Measurements from ENCODE around the gene BCLAF3.

BCLAF3 gene

DNA sequence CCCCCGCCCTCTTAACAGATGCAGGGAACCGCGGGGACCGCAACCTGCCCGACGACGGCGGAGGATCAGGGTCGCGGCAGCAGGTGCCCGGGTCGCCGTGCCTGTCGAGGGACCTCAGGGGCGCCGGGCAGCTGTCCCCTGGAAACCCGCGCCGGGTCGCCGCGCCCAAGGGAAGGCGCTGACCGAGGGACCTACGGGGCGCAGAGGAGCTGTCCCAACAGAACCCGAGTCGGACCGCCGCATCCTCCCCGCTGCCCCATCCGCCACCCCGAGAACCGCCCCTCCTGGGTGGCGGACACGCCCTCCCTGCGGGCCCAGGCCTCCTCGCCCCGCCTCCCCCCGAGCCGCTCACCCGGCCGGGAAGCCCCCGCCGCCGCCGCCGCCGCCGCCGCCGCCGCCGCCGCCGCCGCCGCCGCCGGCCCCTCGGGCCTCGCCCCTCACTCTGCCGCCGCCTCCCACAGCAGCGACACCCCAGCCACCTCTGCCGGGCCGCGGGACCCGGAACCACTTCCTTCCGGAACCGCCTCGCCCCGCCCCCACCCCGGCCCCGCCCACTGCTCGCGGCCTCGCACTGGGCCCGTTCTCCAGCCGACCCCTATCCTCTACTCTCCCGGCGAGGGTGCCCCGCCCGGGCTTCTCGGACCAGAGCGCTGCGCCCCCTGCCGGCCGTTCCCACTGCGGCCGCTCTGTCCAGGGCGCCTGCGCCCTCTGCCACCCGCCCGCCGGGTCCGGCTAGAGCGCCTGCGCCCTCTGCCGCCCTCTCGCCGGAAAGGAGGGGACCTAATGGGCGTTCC, at the start of gene BCLAF3:
TSS of gene BCLAF3 (minus strand) at position 506 of the 794 bp plus-strand sequence. CDS start 20,797 bp downstream, outside the sequence.
- DNase-seq (ENCODE audit: low read depth in 3 of 3), result peak; percentile 67 to 85 (median 83)

DNA sequence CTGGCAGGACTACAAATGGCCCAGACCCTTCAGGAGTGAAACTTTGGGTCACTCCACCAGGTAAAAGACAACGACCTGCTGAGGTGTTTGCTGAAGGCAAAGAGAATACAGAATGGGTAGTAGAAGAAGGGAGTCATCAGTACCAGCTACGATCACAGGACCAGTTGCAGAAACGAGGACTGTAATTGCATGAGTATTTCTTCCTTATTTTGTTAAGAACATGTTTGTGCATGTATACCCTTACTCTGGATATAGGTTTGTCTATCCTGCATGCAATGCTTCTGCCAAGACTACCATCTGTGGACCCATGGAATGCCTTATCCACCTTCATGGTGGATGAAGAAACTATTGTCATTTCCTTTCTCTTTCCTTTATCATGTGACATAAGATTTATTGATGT, 48.1 kb upstream of the BCLAF3 start:
- DNase-seq (ENCODE audit: low read depth in 3 of 3), result no peak

- DNase-seq (ENCODE audit: low read depth in 3 of 3), result no peak
Observed at GRCh38 chrX:20037186-20037585, 46.3 kb upstream of the BCLAF3 start.

DNA sequence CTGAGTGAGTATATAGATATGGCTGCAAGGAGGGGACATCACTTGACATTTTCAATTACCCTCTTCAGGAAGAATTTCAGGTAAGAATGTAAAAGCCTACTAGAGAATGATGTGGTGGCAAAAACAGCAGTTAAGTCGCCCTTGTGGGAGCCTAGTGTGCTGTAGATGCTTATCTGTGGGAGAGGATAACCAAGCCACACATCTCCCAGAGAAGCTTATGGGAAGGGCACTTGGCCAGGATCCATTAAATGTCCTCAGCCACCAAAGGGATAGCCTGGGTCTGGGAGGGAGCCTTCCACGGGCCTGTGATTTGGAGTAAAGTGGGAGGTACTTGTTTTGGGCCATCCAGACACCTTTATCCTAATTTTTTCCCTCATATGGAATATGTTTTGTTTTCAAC, 41.3 kb upstream of the BCLAF3 start:
- no peak for DNase-seq (ENCODE audit: low read depth in 3 of 3)

- no peak for DNase-seq (ENCODE audit: low read depth in 3 of 3)
Observed at GRCh38 chrX:20029728-20030127, 38.9 kb upstream of the BCLAF3 start.

GRCh38 chrX:20028588-20028987, 37.7 kb upstream of the BCLAF3 start:
- DNase-seq (ENCODE audit: low read depth in 3 of 3), result no peak

GRCh38 chrX:20026278-20026677, 35.4 kb upstream of the BCLAF3 start:
- no peak for DNase-seq (ENCODE audit: low read depth in 3 of 3)

DNA sequence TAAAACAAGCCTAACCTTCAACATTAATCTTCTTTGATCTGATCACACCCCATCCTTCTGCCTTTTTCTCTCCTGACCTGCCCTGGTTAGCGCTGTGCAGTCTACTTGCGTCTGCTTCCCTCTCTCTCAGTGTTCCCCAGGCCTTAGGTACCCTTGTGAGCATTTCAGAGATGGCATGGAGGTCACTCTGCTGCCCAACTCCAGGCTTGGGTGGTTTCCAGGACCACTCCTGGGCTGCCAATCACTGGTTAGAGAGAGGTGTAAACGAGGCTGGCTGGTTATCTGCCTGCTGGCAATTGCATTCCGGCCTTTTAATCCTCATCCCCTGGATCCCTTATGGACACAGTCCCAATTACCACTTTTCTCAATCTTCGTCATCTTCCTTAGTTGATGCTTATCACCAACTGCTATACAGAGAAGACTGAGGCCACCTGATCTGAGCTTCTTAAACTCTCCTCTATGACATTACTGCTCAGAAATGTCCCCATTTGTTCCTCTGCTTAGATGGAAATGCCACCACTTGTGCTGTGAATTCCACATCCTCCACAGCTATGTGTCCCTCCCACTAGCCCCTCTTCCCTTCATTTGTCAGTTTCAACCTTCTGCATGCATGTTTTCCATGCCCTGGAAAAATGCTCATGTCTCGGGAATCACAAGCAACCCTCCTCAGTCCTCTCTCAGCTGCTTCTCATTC, 29.0 kb upstream of the BCLAF3 start:
- DNase-seq (ENCODE audit: low read depth in 3 of 3), result no peak

DNA sequence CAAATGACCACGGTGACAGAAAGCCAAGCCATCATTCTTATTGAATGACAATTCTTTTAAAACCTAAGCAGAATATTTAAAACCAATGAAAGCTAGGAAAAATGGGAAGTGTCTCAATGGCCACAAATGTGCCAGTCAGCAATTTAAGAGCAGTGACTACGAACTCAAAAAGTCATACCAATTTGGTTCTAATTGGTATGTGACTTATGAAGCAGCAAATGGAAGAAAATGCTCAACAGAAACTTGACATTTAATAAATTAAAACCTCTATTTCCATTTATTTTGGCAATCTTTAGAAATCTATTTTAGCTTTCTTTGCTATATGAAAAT, 25.7 kb upstream of the BCLAF3 start:
- no peak for DNase-seq (ENCODE audit: low read depth in 3 of 3)

DNA sequence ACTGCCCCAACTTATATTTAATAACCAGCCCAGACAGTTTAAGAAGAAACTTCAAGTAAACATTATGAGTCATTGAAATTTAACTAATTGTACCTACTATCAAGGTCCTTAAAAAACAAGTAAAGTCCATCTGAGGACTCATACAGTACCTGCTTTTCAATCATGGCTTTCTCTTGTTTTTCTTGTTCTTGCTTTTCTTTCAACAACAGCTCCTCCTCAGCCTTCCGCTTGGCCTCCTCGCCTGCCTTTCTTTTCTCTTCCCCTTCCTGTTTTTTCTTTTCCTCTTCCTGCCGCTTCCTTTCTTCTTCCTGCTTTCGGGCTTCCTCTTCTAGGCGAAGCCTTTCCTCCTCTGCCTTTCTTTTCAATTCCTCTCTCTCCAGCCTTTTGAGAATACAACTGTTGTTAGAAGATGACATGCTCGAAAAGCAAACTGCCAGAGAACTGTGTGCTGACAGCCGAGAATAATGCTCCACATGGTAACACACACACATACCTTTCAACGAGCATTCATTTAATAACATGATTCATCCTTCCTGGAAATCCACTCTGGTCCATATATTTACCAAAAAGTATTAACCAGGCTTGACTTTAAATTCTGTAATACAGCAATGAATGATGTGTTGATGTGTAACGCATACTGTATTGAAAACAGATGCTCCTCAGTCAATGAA, 25.2 kb upstream of the BCLAF3 start:
- DNase-seq (ENCODE audit: low read depth in 3 of 3), result no peak

DNA sequence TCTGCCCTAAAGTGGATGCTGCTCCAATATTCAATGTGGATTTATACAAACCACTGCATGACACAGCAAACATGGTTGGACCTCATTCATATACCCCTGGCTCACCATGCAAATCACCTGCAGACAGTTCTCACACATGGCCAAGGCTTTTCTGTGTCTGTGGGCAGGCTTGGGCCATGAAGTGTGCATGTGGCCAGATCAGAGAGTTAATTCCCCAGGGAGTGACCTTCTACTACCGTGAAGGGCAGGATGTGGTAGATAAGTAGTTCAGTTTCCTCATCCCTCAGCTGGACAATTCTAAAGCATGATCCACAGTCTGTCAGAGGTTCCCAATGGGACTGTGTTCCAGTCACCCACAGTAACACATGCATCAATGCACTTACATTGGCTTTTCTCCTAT, 24.6 kb upstream of the BCLAF3 start:
- DNase-seq (ENCODE audit: low read depth in 3 of 3), result no peak

- DNase-seq (ENCODE audit: low read depth in 3 of 3), result no peak
Observed at GRCh38 chrX:20011608-20012007, 20.7 kb upstream of the BCLAF3 start.

- no peak for DNase-seq (ENCODE audit: low read depth in 3 of 3)
Observed at GRCh38 chrX:20007962-20008622, 17.2 kb upstream of the BCLAF3 start.

GRCh38 chrX:20005883-20006282, 15.0 kb upstream of the BCLAF3 start:
- DNase-seq (ENCODE audit: low read depth in 3 of 3), result no peak

DNA sequence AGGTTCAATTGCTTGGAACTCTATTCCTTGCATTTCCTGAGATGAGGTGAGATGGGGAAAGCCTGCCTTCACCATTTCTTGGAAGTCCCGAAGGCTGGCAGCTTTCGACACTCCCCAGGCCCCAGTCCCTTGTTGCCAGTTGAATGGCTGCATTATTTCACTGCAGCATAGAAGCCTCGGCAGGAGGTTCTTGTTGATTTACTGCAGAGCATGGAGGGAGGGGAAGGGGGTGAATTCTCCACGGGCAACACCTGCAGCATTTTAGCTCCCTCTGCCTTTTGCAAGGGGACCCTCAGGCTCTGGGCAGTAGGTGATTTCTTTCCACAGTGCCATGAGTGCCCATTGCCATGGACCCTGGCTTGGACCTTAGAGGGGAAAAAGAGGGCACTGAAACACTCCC, 10.7 kb upstream of the BCLAF3 start:
- DNase-seq (ENCODE audit: low read depth in 3 of 3), result no peak

- DNase-seq (ENCODE audit: low read depth in 3 of 3), result no peak
Observed at GRCh38 chrX:19991350-19991718, 473 bp upstream of the BCLAF3 start.

DNA sequence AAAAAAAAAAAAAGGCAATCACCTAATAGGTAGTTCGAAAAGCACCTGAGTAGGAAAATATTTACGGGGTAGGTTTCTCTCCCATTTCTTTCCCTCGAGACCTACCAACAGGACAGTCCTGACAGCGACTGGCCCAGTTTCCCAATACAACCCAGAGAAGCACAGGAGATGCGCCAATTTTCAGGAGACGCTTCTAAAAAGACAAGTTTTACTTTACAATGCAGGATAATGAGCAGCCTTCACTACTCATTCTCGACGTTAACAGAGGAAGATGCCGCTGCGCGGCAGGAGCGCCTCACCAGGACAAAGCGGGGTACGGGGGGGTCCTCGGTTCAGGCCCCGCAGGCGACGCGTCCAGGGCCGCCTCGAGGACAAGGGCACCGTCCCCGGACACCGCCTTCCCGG, 708 bp downstream of the BCLAF3 start:
- DNase-seq (ENCODE audit: low read depth in 3 of 3), result no peak

GRCh38 chrX:19987856-19988255, 3.0 kb downstream of the BCLAF3 start:
- no peak for DNase-seq (ENCODE audit: low read depth in 3 of 3)

DNA sequence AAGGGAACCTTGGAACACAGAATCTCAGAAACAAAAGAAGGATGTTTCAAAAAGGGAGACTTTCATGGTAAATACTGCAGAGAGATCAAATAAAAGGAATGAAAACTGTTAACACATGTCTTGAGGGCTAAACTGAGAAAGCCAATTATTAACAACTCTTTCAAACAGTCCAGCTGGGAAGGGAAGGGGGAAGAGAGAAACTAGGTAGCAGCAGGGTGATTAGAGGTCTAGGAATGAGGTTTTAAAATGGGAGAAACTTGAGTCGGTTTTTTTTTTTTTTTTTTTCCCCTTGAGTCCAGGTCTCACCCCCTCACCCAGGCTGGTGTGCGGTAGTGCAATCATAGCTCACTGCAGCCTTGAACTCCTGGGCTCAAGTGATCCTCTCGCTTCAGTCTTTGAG, 4.3 kb downstream of the BCLAF3 start:
- no peak for DNase-seq (ENCODE audit: low read depth in 3 of 3)

- DNase-seq (ENCODE audit: low read depth in 3 of 3), result no peak
Observed at GRCh38 chrX:19981947-19982346, 8.9 kb downstream of the BCLAF3 start.

DNA sequence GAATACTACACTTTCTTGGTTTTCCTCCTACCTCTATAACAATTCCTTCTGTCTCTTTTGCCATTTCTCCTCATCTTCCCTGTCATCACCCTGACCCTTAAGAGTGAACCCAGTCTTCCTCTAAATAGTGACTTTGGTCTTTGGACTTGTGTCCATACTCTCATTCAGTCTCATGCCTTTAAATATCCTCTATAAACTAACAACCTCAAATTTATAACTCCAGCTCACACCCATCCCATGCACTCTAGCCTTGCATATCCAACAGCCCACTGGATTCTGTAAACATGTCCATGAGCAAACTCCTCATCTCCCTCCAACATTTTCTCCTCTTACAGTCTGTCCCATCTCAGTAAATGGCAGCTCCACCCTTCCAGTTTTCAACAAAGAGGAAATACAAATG, 15.0 kb downstream of the BCLAF3 start:
- DNase-seq (ENCODE audit: low read depth in 3 of 3), result no peak

GRCh38 chrX:19972984-19973383, 17.9 kb downstream of the BCLAF3 start:
- no peak for DNase-seq (ENCODE audit: low read depth in 3 of 3)
